ENCODE measurements around the gene STON2. TPM values are rescaled to one million over a fixed set of nuclear protein-coding genes. Genes with fewer than 3 reads are reported as not detected.

Gene STON2, protein sequence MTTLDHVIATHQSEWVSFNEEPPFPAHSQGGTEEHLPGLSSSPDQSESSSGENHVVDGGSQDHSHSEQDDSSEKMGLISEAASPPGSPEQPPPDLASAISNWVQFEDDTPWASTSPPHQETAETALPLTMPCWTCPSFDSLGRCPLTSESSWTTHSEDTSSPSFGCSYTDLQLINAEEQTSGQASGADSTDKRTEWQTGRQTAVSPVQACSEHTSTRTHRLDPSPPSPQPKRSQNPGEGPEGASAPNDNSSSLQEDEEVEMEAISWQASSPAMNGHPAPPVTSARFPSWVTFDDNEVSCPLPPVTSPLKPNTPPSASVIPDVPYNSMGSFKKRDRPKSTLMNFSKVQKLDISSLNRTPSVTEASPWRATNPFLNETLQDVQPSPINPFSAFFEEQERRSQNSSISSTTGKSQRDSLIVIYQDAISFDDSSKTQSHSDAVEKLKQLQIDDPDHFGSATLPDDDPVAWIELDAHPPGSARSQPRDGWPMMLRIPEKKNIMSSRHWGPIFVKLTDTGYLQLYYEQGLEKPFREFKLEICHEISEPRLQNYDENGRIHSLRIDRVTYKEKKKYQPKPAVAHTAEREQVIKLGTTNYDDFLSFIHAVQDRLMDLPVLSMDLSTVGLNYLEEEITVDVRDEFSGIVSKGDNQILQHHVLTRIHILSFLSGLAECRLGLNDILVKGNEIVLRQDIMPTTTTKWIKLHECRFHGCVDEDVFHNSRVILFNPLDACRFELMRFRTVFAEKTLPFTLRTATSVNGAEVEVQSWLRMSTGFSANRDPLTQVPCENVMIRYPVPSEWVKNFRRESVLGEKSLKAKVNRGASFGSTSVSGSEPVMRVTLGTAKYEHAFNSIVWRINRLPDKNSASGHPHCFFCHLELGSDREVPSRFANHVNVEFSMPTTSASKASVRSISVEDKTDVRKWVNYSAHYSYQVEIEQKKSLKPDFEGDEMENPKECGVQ
- total RNA-seq (10 to 100 TPM; 11.9 to 30.0 TPM), polyA plus RNA-seq (1 to 10 TPM; 1.9 to 2.6 TPM)

- WGBS, result 57% methylated on average over 5 of the region's 5 CpGs
- no peak for DNase-seq (ENCODE audit: low spot score)
These were observed at the start of gene STON2 for GRCh38 chr14:81400202-81400678. Gene STON2 (minus strand): TSS chr14:81400324. CDS start chr14:81398382, 1,942 bp downstream.

More at GRCh38 chr14:81400202-81400678, at the start of gene STON2:
- H3K27ac ChIP-seq (ENCODE audit: low read depth in 1 of 2, low read length in 2 of 2), result no peak within 1 kb of the TSS
- TF ChIP-seq SP1 (IDR thresholded peaks at IDR 0.05) (no peak), RXRA (IDR thresholded peaks at IDR 0.05) (no peak), NR2F2 (IDR thresholded peaks at IDR 0.05) (no peak), FOXA2 (IDR thresholded peaks at IDR 0.05) (no peak), FOXA1 (IDR thresholded peaks at IDR 0.05) (no peak), EGR1 (IDR thresholded peaks at IDR 0.05; ENCODE audit: low read depth in 2 of 2) (no peak), TAF1 (conservative IDR thresholded peaks at IDR 0.05) (no peak), JUND (IDR thresholded peaks at IDR 0.05) (no peak), GABPA (IDR thresholded peaks at IDR 0.05 in 1 of 2, conservative IDR thresholded peaks at IDR 0.05 in 1 of 2) (no peak), RAD21 (IDR thresholded peaks at IDR 0.05) (no peak), HNF4G (IDR thresholded peaks at IDR 0.05) (no peak), ATF3 (IDR thresholded peaks at IDR 0.05) (no peak), CTCF (IDR thresholded peaks at IDR 0.05; ENCODE audit: low read depth, low read length, missing input control) (no peak), HNF4A (conservative IDR thresholded peaks at IDR 0.05) (no peak)
- TF ChIP-seq, protein P1, sequence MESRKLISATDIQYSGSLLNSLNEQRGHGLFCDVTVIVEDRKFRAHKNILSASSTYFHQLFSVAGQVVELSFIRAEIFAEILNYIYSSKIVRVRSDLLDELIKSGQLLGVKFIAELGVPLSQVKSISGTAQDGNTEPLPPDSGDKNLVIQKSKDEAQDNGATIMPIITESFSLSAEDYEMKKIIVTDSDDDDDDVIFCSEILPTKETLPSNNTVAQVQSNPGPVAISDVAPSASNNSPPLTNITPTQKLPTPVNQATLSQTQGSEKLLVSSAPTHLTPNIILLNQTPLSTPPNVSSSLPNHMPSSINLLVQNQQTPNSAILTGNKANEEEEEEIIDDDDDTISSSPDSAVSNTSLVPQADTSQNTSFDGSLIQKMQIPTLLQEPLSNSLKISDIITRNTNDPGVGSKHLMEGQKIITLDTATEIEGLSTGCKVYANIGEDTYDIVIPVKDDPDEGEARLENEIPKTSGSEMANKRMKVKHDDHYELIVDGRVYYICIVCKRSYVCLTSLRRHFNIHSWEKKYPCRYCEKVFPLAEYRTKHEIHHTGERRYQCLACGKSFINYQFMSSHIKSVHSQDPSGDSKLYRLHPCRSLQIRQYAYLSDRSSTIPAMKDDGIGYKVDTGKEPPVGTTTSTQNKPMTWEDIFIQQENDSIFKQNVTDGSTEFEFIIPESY (IDR thresholded peaks at IDR 0.05), result no peak
- TF ChIP-seq, protein P2, sequence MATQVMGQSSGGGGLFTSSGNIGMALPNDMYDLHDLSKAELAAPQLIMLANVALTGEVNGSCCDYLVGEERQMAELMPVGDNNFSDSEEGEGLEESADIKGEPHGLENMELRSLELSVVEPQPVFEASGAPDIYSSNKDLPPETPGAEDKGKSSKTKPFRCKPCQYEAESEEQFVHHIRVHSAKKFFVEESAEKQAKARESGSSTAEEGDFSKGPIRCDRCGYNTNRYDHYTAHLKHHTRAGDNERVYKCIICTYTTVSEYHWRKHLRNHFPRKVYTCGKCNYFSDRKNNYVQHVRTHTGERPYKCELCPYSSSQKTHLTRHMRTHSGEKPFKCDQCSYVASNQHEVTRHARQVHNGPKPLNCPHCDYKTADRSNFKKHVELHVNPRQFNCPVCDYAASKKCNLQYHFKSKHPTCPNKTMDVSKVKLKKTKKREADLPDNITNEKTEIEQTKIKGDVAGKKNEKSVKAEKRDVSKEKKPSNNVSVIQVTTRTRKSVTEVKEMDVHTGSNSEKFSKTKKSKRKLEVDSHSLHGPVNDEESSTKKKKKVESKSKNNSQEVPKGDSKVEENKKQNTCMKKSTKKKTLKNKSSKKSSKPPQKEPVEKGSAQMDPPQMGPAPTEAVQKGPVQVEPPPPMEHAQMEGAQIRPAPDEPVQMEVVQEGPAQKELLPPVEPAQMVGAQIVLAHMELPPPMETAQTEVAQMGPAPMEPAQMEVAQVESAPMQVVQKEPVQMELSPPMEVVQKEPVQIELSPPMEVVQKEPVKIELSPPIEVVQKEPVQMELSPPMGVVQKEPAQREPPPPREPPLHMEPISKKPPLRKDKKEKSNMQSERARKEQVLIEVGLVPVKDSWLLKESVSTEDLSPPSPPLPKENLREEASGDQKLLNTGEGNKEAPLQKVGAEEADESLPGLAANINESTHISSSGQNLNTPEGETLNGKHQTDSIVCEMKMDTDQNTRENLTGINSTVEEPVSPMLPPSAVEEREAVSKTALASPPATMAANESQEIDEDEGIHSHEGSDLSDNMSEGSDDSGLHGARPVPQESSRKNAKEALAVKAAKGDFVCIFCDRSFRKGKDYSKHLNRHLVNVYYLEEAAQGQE (IDR thresholded peaks at IDR 0.05), result no peak
- TF ChIP-seq, protein P3, sequence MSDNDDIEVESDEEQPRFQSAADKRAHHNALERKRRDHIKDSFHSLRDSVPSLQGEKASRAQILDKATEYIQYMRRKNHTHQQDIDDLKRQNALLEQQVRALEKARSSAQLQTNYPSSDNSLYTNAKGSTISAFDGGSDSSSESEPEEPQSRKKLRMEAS (IDR thresholded peaks at IDR 0.05), result no peak
- H3K4me1 ChIP-seq (ENCODE audit: control insufficient read depth in 4 of 4, insufficient read depth in 4 of 4, low read length in 3 of 4), result peaks cover 0 to 6% (median 2%) of the 10 kb centered on the region in 4 donors
- H3K4me3 ChIP-seq (ENCODE audit: low read depth in 1 of 3, low read length in 3 of 3), result no peak within 1 kb of the TSS
- H3K36me3 ChIP-seq (ENCODE audit: control insufficient read depth in 4 of 4, insufficient read depth in 3 of 4, low read depth in 1 of 4, low read length in 3 of 4), result peaks cover 0 to 3% (median 0%) of the 10 kb centered on the region in 4 donors
- no peaks in the 10 kb centered on the region for H3K9me3 ChIP-seq (ENCODE audit: control insufficient read depth in 4 of 4, low read length in 3 of 4)
- no peak within 1 kb of the TSS for H3K9ac ChIP-seq (ENCODE audit: low read depth in 1 of 2, low read length in 2 of 2)
- no peaks in the 10 kb centered on the region for H3K27me3 ChIP-seq (ENCODE audit: control insufficient read depth in 4 of 4, insufficient read depth in 4 of 4, low read length in 3 of 4)
